H1 (cell line): ENCODE results near the gene IFNL2. TPM values are rescaled to one million over a fixed set of nuclear protein-coding genes. Genes with fewer than 3 reads are reported as not detected.

Experiments
- EGR1 ChIP-seq: IDR thresholded peaks from 2 replicates; pipeline ENCODE4 v1.6.1; 2011; ENCODE audit warnings: low read depth, low read length, borderline replicate concordance
- EP300 ChIP-seq, 2 experiments: IDR thresholded peaks; 1 replicate in 1 of 2; 2 replicates in 1 of 2; pipeline ENCODE4 v1.6.1; 2011 to 2012; ENCODE audit warnings: low read depth in 2 of 2, low read length in 2 of 2, mild to moderate bottlenecking in 2 of 2, borderline replicate concordance in 1 of 2, inconsistent platforms in 1 of 2, moderate library complexity in 1 of 2
- FOSL1 ChIP-seq: IDR thresholded peaks from 2 replicates; pipeline ENCODE4 v1.6.1; 2011; ENCODE audit warnings: mild to moderate bottlenecking, low read depth, low read length, moderate library complexity; ENCODE audit not compliant: insufficient read depth
- KDM4A ChIP-seq: IDR thresholded peaks from one replicate; pipeline ENCODE4 v1.7.1; 2012; ENCODE audit warnings: low read depth, mild to moderate bottlenecking, moderate library complexity, low read length, inconsistent platforms; ENCODE audit not compliant: severe bottlenecking
- SAP30 ChIP-seq: fragments of 300-600 bp; sonication (generic); IDR thresholded peaks from 2 replicates; pipeline ENCODE4 v1.7.1; 2012; ENCODE audit warnings: low read length, moderate library complexity, mild to moderate bottlenecking, inconsistent platforms; ENCODE audit not compliant: insufficient read depth, insufficient replicate concordance
- YY1 ChIP-seq: IDR thresholded peaks from 2 replicates; pipeline ENCODE4 v1.6.1; 2011; ENCODE audit warnings: low read depth, mild to moderate bottlenecking, low read length
- polyA plus RNA-seq, 7 experiments: library from polyadenylated mRNA; depleted of rRNA in 3 of 7; stranded (reverse) in 5 of 7; unstranded in 2 of 7; fragments of >200 nt in 5 of 7; fragments of 200-250 nt in 2 of 7; gene quantifications; 1 replicate in 5 of 7; 2 replicates in 1 of 7; 4 replicates in 1 of 7; pipeline versions ENCODE4 v1.2.1 to v1.2.3, GENCODE V29; 2011 to 2013; ENCODE audit warnings: missing spikeins in 2 of 7, mixed read lengths in 2 of 7
- total RNA-seq: library from RNA; stranded (reverse); fragmentation: NEBNext Ultra II Directional; extraction: Animal tissue kit (Norgen Biotek cat#: 25700); gene quantifications from 2 replicates; pipeline ENCODE4 v1.2.1, GENCODE V29; 2021
- TF ChIP-seq, protein P1 (sequence below): fragments of 300-600 bp; sonication (generic); IDR thresholded peaks from 2 replicates; pipeline ENCODE4 v1.7.1; 2012; ENCODE audit warnings: low read length, moderate library complexity, mild to moderate bottlenecking, inconsistent platforms; ENCODE audit not compliant: insufficient replicate concordance

IFNL2 gene
- total and polyA plus RNA-seq, 2 of the 8 experiments (the other 6 are each of a cell fraction or from before 2014, with no cell fraction given) = not detected

DNA sequence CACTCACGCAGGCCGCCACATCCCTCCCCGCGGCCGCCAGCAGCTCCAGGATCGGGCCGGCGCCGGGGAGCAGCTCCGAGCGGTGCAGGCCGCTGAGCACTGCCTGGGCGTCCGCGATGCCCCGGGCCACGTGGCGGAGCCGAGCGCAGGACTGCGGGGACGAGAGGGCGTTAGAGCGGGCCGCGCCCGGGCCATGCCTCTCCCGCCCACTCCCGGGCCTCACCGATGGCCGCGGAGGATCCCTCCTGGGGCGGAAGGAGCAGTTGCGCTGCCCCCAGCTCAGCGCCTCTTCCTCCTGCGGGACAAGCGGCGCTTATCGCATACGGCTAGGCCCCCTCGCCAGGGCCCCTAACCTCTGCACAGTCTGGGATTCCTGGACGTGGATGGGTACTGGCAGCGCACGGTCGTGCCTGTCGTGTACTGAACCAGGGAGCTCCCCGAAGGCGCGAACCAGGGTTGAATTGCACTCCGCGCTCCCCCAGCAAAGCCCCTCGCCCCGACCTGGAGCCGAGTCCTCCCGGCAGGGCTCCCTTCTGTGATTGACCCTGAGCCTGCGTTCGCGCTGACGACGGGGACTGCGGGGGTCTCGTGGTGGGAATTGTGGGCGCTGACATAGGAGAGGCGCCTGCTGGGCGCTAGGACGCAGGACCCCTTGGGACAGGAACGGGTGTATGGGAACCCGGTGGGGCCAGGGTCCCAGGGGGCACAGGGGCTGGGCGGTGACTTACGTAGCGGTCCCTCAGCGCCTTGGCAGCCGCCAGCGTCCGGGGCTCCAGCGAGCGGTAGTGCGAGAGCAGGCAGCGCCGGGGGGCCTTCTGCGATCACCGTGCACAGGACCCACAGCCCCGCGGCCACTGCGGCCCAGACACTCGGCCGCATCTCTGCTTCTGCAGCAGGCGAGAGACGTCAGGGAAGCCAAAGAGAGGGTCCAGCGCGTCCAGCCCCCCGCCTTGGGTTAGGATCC lies 20.2 kb upstream of the IFNL2 start (continued):
- TF ChIP-seq, protein P1, sequence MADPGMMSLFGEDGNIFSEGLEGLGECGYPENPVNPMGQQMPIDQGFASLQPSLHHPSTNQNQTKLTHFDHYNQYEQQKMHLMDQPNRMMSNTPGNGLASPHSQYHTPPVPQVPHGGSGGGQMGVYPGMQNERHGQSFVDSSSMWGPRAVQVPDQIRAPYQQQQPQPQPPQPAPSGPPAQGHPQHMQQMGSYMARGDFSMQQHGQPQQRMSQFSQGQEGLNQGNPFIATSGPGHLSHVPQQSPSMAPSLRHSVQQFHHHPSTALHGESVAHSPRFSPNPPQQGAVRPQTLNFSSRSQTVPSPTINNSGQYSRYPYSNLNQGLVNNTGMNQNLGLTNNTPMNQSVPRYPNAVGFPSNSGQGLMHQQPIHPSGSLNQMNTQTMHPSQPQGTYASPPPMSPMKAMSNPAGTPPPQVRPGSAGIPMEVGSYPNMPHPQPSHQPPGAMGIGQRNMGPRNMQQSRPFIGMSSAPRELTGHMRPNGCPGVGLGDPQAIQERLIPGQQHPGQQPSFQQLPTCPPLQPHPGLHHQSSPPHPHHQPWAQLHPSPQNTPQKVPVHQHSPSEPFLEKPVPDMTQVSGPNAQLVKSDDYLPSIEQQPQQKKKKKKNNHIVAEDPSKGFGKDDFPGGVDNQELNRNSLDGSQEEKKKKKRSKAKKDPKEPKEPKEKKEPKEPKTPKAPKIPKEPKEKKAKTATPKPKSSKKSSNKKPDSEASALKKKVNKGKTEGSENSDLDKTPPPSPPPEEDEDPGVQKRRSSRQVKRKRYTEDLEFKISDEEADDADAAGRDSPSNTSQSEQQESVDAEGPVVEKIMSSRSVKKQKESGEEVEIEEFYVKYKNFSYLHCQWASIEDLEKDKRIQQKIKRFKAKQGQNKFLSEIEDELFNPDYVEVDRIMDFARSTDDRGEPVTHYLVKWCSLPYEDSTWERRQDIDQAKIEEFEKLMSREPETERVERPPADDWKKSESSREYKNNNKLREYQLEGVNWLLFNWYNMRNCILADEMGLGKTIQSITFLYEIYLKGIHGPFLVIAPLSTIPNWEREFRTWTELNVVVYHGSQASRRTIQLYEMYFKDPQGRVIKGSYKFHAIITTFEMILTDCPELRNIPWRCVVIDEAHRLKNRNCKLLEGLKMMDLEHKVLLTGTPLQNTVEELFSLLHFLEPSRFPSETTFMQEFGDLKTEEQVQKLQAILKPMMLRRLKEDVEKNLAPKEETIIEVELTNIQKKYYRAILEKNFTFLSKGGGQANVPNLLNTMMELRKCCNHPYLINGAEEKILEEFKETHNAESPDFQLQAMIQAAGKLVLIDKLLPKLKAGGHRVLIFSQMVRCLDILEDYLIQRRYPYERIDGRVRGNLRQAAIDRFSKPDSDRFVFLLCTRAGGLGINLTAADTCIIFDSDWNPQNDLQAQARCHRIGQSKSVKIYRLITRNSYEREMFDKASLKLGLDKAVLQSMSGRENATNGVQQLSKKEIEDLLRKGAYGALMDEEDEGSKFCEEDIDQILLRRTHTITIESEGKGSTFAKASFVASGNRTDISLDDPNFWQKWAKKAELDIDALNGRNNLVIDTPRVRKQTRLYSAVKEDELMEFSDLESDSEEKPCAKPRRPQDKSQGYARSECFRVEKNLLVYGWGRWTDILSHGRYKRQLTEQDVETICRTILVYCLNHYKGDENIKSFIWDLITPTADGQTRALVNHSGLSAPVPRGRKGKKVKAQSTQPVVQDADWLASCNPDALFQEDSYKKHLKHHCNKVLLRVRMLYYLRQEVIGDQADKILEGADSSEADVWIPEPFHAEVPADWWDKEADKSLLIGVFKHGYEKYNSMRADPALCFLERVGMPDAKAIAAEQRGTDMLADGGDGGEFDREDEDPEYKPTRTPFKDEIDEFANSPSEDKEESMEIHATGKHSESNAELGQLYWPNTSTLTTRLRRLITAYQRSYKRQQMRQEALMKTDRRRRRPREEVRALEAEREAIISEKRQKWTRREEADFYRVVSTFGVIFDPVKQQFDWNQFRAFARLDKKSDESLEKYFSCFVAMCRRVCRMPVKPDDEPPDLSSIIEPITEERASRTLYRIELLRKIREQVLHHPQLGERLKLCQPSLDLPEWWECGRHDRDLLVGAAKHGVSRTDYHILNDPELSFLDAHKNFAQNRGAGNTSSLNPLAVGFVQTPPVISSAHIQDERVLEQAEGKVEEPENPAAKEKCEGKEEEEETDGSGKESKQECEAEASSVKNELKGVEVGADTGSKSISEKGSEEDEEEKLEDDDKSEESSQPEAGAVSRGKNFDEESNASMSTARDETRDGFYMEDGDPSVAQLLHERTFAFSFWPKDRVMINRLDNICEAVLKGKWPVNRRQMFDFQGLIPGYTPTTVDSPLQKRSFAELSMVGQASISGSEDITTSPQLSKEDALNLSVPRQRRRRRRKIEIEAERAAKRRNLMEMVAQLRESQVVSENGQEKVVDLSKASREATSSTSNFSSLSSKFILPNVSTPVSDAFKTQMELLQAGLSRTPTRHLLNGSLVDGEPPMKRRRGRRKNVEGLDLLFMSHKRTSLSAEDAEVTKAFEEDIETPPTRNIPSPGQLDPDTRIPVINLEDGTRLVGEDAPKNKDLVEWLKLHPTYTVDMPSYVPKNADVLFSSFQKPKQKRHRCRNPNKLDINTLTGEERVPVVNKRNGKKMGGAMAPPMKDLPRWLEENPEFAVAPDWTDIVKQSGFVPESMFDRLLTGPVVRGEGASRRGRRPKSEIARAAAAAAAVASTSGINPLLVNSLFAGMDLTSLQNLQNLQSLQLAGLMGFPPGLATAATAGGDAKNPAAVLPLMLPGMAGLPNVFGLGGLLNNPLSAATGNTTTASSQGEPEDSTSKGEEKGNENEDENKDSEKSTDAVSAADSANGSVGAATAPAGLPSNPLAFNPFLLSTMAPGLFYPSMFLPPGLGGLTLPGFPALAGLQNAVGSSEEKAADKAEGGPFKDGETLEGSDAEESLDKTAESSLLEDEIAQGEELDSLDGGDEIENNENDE = no peak
- TF ChIP-seq SAP30 (no peak), EGR1 (no peak), KDM4A (peak; percentile 81), YY1 (no peak), EP300 (IDR thresholded peaks at IDR 0.05; ENCODE audit: borderline replicate concordance in 1 of 2, low read depth in 2 of 2, low read length in 2 of 2) (no peak), FOSL1 (no peak)
